ENCODE results near the gene DUSP9.

DNA sequence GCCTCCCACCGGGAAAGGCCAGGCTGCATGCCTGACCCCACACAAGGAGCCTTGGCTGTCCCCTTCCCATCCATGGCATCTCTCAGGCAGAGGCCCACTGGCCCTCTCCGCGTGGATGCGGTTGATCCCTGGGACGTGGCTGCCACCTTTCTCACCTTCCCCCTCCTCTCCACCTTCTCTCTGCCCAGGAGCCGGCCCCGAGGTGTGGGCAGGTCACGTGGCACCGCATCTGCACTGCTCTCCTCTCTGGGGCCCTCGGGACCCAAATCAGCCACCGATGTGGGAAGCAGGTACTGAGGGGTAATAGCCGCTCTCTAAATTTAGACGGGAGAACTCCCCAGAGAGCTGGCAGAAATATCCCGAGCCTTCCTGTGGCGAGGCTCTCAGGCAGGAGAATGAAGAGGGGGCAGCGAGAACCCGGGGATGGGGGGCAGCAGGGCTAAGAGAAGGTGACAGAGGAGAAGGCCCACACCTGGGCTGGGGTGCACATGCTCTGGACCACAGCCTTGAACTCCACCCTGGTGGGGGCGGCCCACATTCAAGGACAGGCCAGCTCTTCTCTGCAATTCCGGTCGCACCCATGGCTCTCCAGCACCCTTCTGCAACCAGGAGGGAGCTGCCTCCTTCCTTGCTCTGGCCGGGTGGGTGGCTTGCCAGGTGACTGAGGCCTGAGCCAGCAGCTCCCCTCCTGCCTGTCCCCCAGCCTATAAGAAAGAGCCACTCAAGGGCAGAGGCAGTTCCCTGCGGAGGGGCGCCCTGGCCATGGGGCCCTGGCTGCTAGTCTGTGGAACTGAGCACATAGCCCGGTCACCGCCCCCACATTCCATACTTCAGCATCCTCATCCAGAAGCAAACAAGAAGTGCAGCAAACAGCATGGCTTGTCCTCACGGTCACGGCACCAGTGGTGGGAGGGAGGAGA is 9.6 kb upstream of the DUSP9 start:
- TF ChIP-seq, protein P1, sequence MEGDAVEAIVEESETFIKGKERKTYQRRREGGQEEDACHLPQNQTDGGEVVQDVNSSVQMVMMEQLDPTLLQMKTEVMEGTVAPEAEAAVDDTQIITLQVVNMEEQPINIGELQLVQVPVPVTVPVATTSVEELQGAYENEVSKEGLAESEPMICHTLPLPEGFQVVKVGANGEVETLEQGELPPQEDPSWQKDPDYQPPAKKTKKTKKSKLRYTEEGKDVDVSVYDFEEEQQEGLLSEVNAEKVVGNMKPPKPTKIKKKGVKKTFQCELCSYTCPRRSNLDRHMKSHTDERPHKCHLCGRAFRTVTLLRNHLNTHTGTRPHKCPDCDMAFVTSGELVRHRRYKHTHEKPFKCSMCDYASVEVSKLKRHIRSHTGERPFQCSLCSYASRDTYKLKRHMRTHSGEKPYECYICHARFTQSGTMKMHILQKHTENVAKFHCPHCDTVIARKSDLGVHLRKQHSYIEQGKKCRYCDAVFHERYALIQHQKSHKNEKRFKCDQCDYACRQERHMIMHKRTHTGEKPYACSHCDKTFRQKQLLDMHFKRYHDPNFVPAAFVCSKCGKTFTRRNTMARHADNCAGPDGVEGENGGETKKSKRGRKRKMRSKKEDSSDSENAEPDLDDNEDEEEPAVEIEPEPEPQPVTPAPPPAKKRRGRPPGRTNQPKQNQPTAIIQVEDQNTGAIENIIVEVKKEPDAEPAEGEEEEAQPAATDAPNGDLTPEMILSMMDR (IDR thresholded peaks at IDR 0.05; ENCODE audit: insufficient read depth, low read depth, low read length) = no peak
- TF ChIP-seq EZH2 (IDR thresholded peaks at IDR 0.05; ENCODE audit: insufficient read depth, low read length) = no peak

Data from astrocyte (in vitro differentiated cells and primary cell).